Breast epithelium (tissue), 3 donors: ENCODE measurements around the gene ARHGAP9.

Experiments
- CTCF ChIP-seq, 3 donors: fragments of 450-650 bp; IDR thresholded peaks; one replicate each; pipeline ENCODE4 v1.5.1; 2016 to 2017; ENCODE audit warnings: antibody characterized with exemption in 3 of 3, mild to moderate bottlenecking in 3 of 3, moderate library complexity in 3 of 3
- POLR2A ChIP-seq: fragments of 450-650 bp; IDR thresholded peaks from one replicate; pipeline ENCODE4 v1.6.1; 2016; ENCODE audit warnings: antibody characterized with exemption, mild to moderate bottlenecking, moderate library complexity

GRCh38 chr12:57451233-57451778, 28.4 kb downstream of the ARHGAP9 start:
- TF ChIP-seq CTCF (IDR thresholded peaks at IDR 0.05) (no peak), POLR2A (no peak)
